ENCODE data around the gene SUMF1. TPM values are rescaled to one million over a fixed set of nuclear protein-coding genes. Genes with fewer than 3 reads are reported as not detected.

SUMF1 gene
- total RNA-seq, 4 donors from 2014 or later, result 28.7 to 49.0 (median 41.6) TPM

- Histone ChIP-seq H3K27ac (replicated peaks in 1 of 4) (no peak overlapping the region), H3K9me3 (no peaks in the 10 kb centered on the region), H3K4me1 (no peaks in the 10 kb centered on the region), H3K4me3 (no peak overlapping the region), H3K27me3 (no peaks in the 10 kb centered on the region), H3K36me3 (peaks cover 0 to 17% (median 2%) of the 10 kb centered on the region in 4 donors)
- WGBS, result 94% methylated on average over 5 of the region's 5 CpGs
- intact Hi-C loops (cut with DNase I), result no loop called here
- peak; percentile 42 for DNase-seq (ENCODE audit: extremely low spot score)
- TF ChIP-seq POLR2A (IDR thresholded peaks at IDR 0.05; ENCODE audit: low read depth) (no peak), EP300 (IDR thresholded peaks at IDR 0.05) (no peak), CTCF (IDR thresholded peaks at IDR 0.05) (no peak), POLR2AphosphoS5 (IDR thresholded peaks at IDR 0.05) (no peak)
Measured at GRCh38 chr3:4392992-4393391, 74.1 kb downstream of the SUMF1 start.

- H3K27me3 ChIP-seq, result no peaks in the 10 kb centered on the region
- H3K4me1 ChIP-seq, result no peaks in the 10 kb centered on the region
- intact Hi-C loops (cut with DNase I), result no loop called here
- no peak overlapping the region for H3K27ac ChIP-seq (replicated peaks in 1 of 4)
- DNase-seq (ENCODE audit: extremely low spot score), result no peak
- H3K9me3 ChIP-seq, result no peaks in the 10 kb centered on the region
- H3K36me3 ChIP-seq, result peaks cover 0 to 5% (median 0%) of the 10 kb centered on the region in 4 donors
- H3K4me3 ChIP-seq, result no peak overlapping the region
- no peak for TF ChIP-seq EP300 (IDR thresholded peaks at IDR 0.05)
- TF ChIP-seq POLR2A (IDR thresholded peaks at IDR 0.05; ENCODE audit: low read depth), result no peak
- TF ChIP-seq POLR2AphosphoS5 (IDR thresholded peaks at IDR 0.05), result no peak
- no peak for TF ChIP-seq CTCF (IDR thresholded peaks at IDR 0.05)
- 90% methylated on average over 2 of the region's 2 CpGs for WGBS
Measured at GRCh38 chr3:4387210-4388204, 79.6 kb downstream of the SUMF1 start.

- 95% methylated on average over 6 of the region's 6 CpGs for WGBS
- Histone ChIP-seq H3K4me1 (no peaks in the 10 kb centered on the region), H3K9me3 (no peaks in the 10 kb centered on the region), H3K27ac (replicated peaks in 1 of 4) (no peak overlapping the region), H3K36me3 (peaks cover 0 to 2% (median 0%) of the 10 kb centered on the region in 4 donors), H3K4me3 (no peak overlapping the region), H3K27me3 (no peaks in the 10 kb centered on the region)
- DNase-seq (ENCODE audit: extremely low spot score), result no peak
- intact Hi-C loops (cut with DNase I), result no loop called here
- TF ChIP-seq POLR2A (IDR thresholded peaks at IDR 0.05; ENCODE audit: low read depth), result no peak
- no peak for TF ChIP-seq EP300 (IDR thresholded peaks at IDR 0.05)
- no peak for TF ChIP-seq POLR2AphosphoS5 (IDR thresholded peaks at IDR 0.05)
- TF ChIP-seq CTCF (IDR thresholded peaks at IDR 0.05), result no peak
Measured at GRCh38 chr3:4385201-4385600, 81.9 kb downstream of the SUMF1 start.

- TF ChIP-seq POLR2AphosphoS5 (IDR thresholded peaks at IDR 0.05), result no peak
- 96% methylated on average over 4 of the region's 4 CpGs for WGBS
- no peaks in the 10 kb centered on the region for H3K4me1 ChIP-seq
- intact Hi-C loops (cut with DNase I), result no loop called here
- no peak for DNase-seq (ENCODE audit: extremely low spot score)
- peaks cover 0 to 17% (median 6%) of the 10 kb centered on the region in 4 donors for H3K36me3 ChIP-seq
- no peak overlapping the region for H3K27ac ChIP-seq (replicated peaks in 1 of 4)
- no peaks in the 10 kb centered on the region for H3K9me3 ChIP-seq
- H3K27me3 ChIP-seq, result no peaks in the 10 kb centered on the region
- no peak overlapping the region for H3K4me3 ChIP-seq
Measured at GRCh38 chr3:4380013-4380412, 87.1 kb downstream of the SUMF1 start.

- DNase-seq (ENCODE audit: extremely low spot score), result peak; percentile 55
- H3K4me1 ChIP-seq, result no peaks in the 10 kb centered on the region
- TF ChIP-seq POLR2AphosphoS5 (IDR thresholded peaks at IDR 0.05), result no peak
- TF ChIP-seq CTCF (IDR thresholded peaks at IDR 0.05), result no peak
- no peak for TF ChIP-seq POLR2A (IDR thresholded peaks at IDR 0.05; ENCODE audit: low read depth)
- TF ChIP-seq EP300 (IDR thresholded peaks at IDR 0.05), result no peak
- no peak overlapping the region for H3K27ac ChIP-seq (replicated peaks in 1 of 4)
- intact Hi-C loops (cut with DNase I), result no loop called here
- no peak overlapping the region for H3K4me3 ChIP-seq
- 93% methylated on average over 2 of the region's 2 CpGs for WGBS
- H3K27me3 ChIP-seq, result no peaks in the 10 kb centered on the region
- H3K36me3 ChIP-seq, result peaks cover 0 to 24% (median 12%) of the 10 kb centered on the region in 4 donors
- H3K9me3 ChIP-seq, result peaks cover 0 to 11% (median 9%) of the 10 kb centered on the region in 4 donors
Measured at GRCh38 chr3:4376499-4376898, 90.6 kb downstream of the SUMF1 start.

Data from esophagus muscularis mucosa (tissue), 4 donors.